HEK293 (cell line): ENCODE results near the gene VRTN.

ENCODE experiments used
- CTCF ChIP-seq: fragments of 450-650 bp; formaldehyde crosslinking; IDR thresholded peaks from 2 replicates; pipeline ENCODE4 v1.5.1; 2016; ENCODE audit warnings: missing biosample characterization, missing genetic modification characterization
- GLIS2 ChIP-seq: fragments of 450-650 bp; formaldehyde crosslinking; IDR thresholded peaks from 2 replicates; pipeline ENCODE4 v1.5.1; 2016; ENCODE audit warnings: missing biosample characterization, missing genetic modification characterization
- KLF16 ChIP-seq: fragments of 450-650 bp; formaldehyde crosslinking; IDR thresholded peaks from 2 replicates; pipeline ENCODE4 v1.5.1; 2017; ENCODE audit warnings: missing biosample characterization, missing genetic modification characterization
- YY1 ChIP-seq: fragments of 450-650 bp; formaldehyde crosslinking; IDR thresholded peaks from 2 replicates; pipeline ENCODE4 v1.5.1; 2018; ENCODE audit warnings: missing biosample characterization, missing genetic modification characterization
- ZBTB26 ChIP-seq: fragments of 450-650 bp; formaldehyde crosslinking; optimal IDR thresholded peaks from 2 replicates; pipeline ENCODE3; 2016; ENCODE audit warnings: missing biosample characterization, mild to moderate bottlenecking, missing genetic modification characterization
- ZNF341 ChIP-seq: fragments of 450-650 bp; formaldehyde crosslinking; IDR thresholded peaks from 2 replicates; pipeline ENCODE4; 2016; ENCODE audit warnings: low read depth, missing biosample characterization, missing genetic modification characterization
- ZNF366 ChIP-seq: fragments of 450-650 bp; formaldehyde crosslinking; conservative IDR thresholded peaks from 2 replicates; pipeline ENCODE4 v1.5.1; 2016; ENCODE audit warnings: missing biosample characterization, missing genetic modification characterization
- ZNF423 ChIP-seq: fragments of 450-650 bp; formaldehyde crosslinking; IDR thresholded peaks from 2 replicates; pipeline ENCODE4 v1.5.1; 2016; ENCODE audit warnings: missing biosample characterization, missing genetic modification characterization
- ZNF629 ChIP-seq: fragments of 450-650 bp; formaldehyde crosslinking; IDR thresholded peaks from 2 replicates; pipeline ENCODE4 v1.5.1; 2017; ENCODE audit warnings: missing biosample characterization, missing genetic modification characterization
- ZNF639 ChIP-seq: fragments of 450-650 bp; formaldehyde crosslinking; IDR thresholded peaks from 2 replicates; pipeline ENCODE4 v1.5.1; 2016; ENCODE audit warnings: missing biosample characterization, missing genetic modification characterization
- ZNF837 ChIP-seq: fragments of 450-650 bp; formaldehyde crosslinking; IDR thresholded peaks from 2 replicates; pipeline ENCODE4 v1.5.1; 2016; ENCODE audit warnings: missing biosample characterization, missing genetic modification characterization

GRCh38 chr14:74394549-74394948 lies 46.3 kb downstream of the VRTN start:
- TF ChIP-seq ZNF629 (tag by site-specific recombination) (no peak), ZNF366 (tag by site-specific recombination) (no peak), ZNF341 (tag by site-specific recombination) (no peak), GLIS2 (no peak), CTCF (tag by site-specific recombination) (no peak), ZBTB26 (tag by site-specific recombination) (no peak), KLF16 (tag by site-specific recombination) (no peak), YY1 (tag by site-specific recombination) (no peak), ZNF639 (tag by site-specific recombination) (no peak), ZNF423 (tag by site-specific recombination) (no peak), ZNF837 (tag by site-specific recombination) (no peak)
